Mononuclear cell (primary cell): ENCODE results near the gene TENM3. TPM values are rescaled to one million over a fixed set of nuclear protein-coding genes. Genes with fewer than 3 reads are reported as not detected.
"Not testable (repeated sequence)": the region's sequence is repeated elsewhere in the genome, so short reads cannot be mapped to it uniquely, and the experiment has no call there.

Source experiments
- H3K27me3 ChIP-seq: 2 replicates; pipeline ENCODE4 v1.6.0; 2011; ENCODE audit warnings: low read length, control low read depth; ENCODE audit not compliant: insufficient read depth
- H3K4me1 ChIP-seq: 2 replicates; pipeline ENCODE4 v1.5.1; 2011; ENCODE audit warnings: mild to moderate bottlenecking, low read length, control low read depth; ENCODE audit not compliant: insufficient read depth
- H3K4me3 ChIP-seq: 2 replicates; pipeline ENCODE4 v1.5.1; 2011; ENCODE audit warnings: mild to moderate bottlenecking, low read length, moderate library complexity
- H3K9me3 ChIP-seq: 2 replicates; pipeline ENCODE4 v1.5.1; 2011; ENCODE audit warnings: low read depth, mild to moderate bottlenecking, control low read depth, low read length
- total RNA-seq: library from RNA; depleted of rRNA; stranded (reverse); fragments of >200 nt; gene quantifications from one replicate; pipeline ENCODE4 v1.2.3, GENCODE V29; 2012

The TENM3 gene
- total RNA-seq, 1 donor = not detected

GRCh38 chr4:182344968-182345367 lies 101.8 kb downstream of the TENM3 start:
- H3K9me3 ChIP-seq = no peaks in the 10 kb centered on the region
- no peak overlapping the region for H3K4me3 ChIP-seq
- no peaks in the 10 kb centered on the region for H3K27me3 ChIP-seq

GRCh38 chr4:182346250-182346649 lies 103.0 kb downstream of the TENM3 start:
- Histone ChIP-seq H3K9me3 (no peaks in the 10 kb centered on the region), H3K4me1 (no peaks in the 10 kb centered on the region), H3K4me3 (no peak overlapping the region), H3K27me3 (no peaks in the 10 kb centered on the region)

More at GRCh38 chr4:182344968-182345367, 101.8 kb downstream of the TENM3 start:
- H3K4me1 ChIP-seq = no peaks in the 10 kb centered on the region

GRCh38 chr4:182346675-182347375 lies 103.6 kb downstream of the TENM3 start:
- H3K9me3 ChIP-seq = no peaks in the 10 kb centered on the region
- H3K27me3 ChIP-seq = no peaks in the 10 kb centered on the region
- H3K4me1 ChIP-seq = no peaks in the 10 kb centered on the region
- H3K4me3 ChIP-seq = no peak overlapping the region

GRCh38 chr4:182348779-182349326 lies 105.7 kb downstream of the TENM3 start:
- H3K27me3 ChIP-seq = no peaks in the 10 kb centered on the region
- H3K9me3 ChIP-seq = no peaks in the 10 kb centered on the region
- H3K4me3 ChIP-seq = no peak overlapping the region
- no peaks in the 10 kb centered on the region for H3K4me1 ChIP-seq

- no peaks in the 10 kb centered on the region for H3K9me3 ChIP-seq
These were observed 106.8 kb downstream of the TENM3 start for GRCh38 chr4:182350041-182350440.

GRCh38 chr4:182351485-182351884 lies 108.3 kb downstream of the TENM3 start:
- no peaks in the 10 kb centered on the region for H3K27me3 ChIP-seq
- no peak overlapping the region for H3K4me3 ChIP-seq
- no peaks in the 10 kb centered on the region for H3K9me3 ChIP-seq
- no peaks in the 10 kb centered on the region for H3K4me1 ChIP-seq

More at GRCh38 chr4:182350041-182350440, 106.8 kb downstream of the TENM3 start:
- Histone ChIP-seq H3K4me1 (no peaks in the 10 kb centered on the region), H3K4me3 (no peak overlapping the region), H3K27me3 (no peaks in the 10 kb centered on the region)

GRCh38 chr4:182354106-182354505 lies 110.9 kb downstream of the TENM3 start:
- H3K4me3 ChIP-seq = no peak overlapping the region
- no peaks in the 10 kb centered on the region for H3K4me1 ChIP-seq
- no peaks in the 10 kb centered on the region for H3K9me3 ChIP-seq
- no peaks in the 10 kb centered on the region for H3K27me3 ChIP-seq

- no peaks in the 10 kb centered on the region for H3K4me1 ChIP-seq
- H3K4me3 ChIP-seq = no peak overlapping the region
- H3K9me3 ChIP-seq = no peaks in the 10 kb centered on the region
- no peaks in the 10 kb centered on the region for H3K27me3 ChIP-seq
These were observed 111.7 kb downstream of the TENM3 start for GRCh38 chr4:182354867-182355266.

GRCh38 chr4:182367153-182367552 lies 124.0 kb downstream of the TENM3 start:
- no peaks in the 10 kb centered on the region for H3K9me3 ChIP-seq
- no peaks in the 10 kb centered on the region for H3K4me1 ChIP-seq
- no peaks in the 10 kb centered on the region for H3K27me3 ChIP-seq
- H3K4me3 ChIP-seq = no peak overlapping the region

GRCh38 chr4:182369211-182369610 lies 126.0 kb downstream of the TENM3 start:
- H3K27me3 ChIP-seq = no peaks in the 10 kb centered on the region
- H3K9me3 ChIP-seq = no peaks in the 10 kb centered on the region
- no peak overlapping the region for H3K4me3 ChIP-seq
- no peaks in the 10 kb centered on the region for H3K4me1 ChIP-seq

- Histone ChIP-seq H3K9me3 (no peaks in the 10 kb centered on the region), H3K27me3 (no peaks in the 10 kb centered on the region)
These were observed 127.3 kb downstream of the TENM3 start for GRCh38 chr4:182370491-182370890.

GRCh38 chr4:182380771-182381181 lies 137.6 kb downstream of the TENM3 start:
- Histone ChIP-seq H3K4me1 (no peaks in the 10 kb centered on the region), H3K27me3 (no peaks in the 10 kb centered on the region)

More at GRCh38 chr4:182370491-182370890, 127.3 kb downstream of the TENM3 start:
- no peak overlapping the region for H3K4me3 ChIP-seq
- no peaks in the 10 kb centered on the region for H3K4me1 ChIP-seq

GRCh38 chr4:182382941-182383340 lies 139.7 kb downstream of the TENM3 start:
- Histone ChIP-seq H3K4me1 (no peaks in the 10 kb centered on the region), H3K4me3 (no peak overlapping the region), H3K27me3 (no peaks in the 10 kb centered on the region), H3K9me3 (no peaks in the 10 kb centered on the region)

More at GRCh38 chr4:182380771-182381181, 137.6 kb downstream of the TENM3 start:
- Histone ChIP-seq H3K9me3 (no peaks in the 10 kb centered on the region), H3K4me3 (no peak overlapping the region)

GRCh38 chr4:182384631-182385091 lies 141.5 kb downstream of the TENM3 start:
- Histone ChIP-seq H3K27me3 (no peaks in the 10 kb centered on the region), H3K9me3 (no peaks in the 10 kb centered on the region), H3K4me3 (no peak overlapping the region), H3K4me1 (no peaks in the 10 kb centered on the region)

GRCh38 chr4:182385897-182386296 lies 142.7 kb downstream of the TENM3 start:
- no peaks in the 10 kb centered on the region for H3K4me1 ChIP-seq
- no peak overlapping the region for H3K4me3 ChIP-seq
- no peaks in the 10 kb centered on the region for H3K9me3 ChIP-seq
- no peaks in the 10 kb centered on the region for H3K27me3 ChIP-seq

GRCh38 chr4:182386576-182386975 lies 143.4 kb downstream of the TENM3 start:
- H3K4me1 ChIP-seq, H3K4me3 ChIP-seq, H3K9me3 ChIP-seq, H3K27me3 ChIP-seq: not testable (repeated sequence)
